Glutamatergic neuron (in vitro differentiated cells): ENCODE results near the gene RAD9B. TPM values are rescaled to one million over a fixed set of nuclear protein-coding genes. Genes with fewer than 3 reads are reported as not detected.

ENCODE experiments used
- DNase-seq: peaks from one replicate; pipeline ENCODE4 v3.0.0; 2022
- H3K27ac Mint-ChIP-seq: one replicate; pipeline ENCODE4 v1.8.0; 2020; ENCODE audit warnings: mild to moderate bottlenecking, mixed read lengths, inconsistent platforms; ENCODE audit not compliant: unreplicated experiment
- H3K27me3 Mint-ChIP-seq: one replicate; pipeline ENCODE4 v1.8.0; 2020; ENCODE audit warnings: mild to moderate bottlenecking, moderate library complexity, mixed read lengths, inconsistent platforms; ENCODE audit not compliant: unreplicated experiment
- H3K36me3 Mint-ChIP-seq: one replicate; pipeline ENCODE4 v1.8.0; 2020; ENCODE audit warnings: mild to moderate bottlenecking, mixed read lengths, inconsistent platforms; ENCODE audit not compliant: unreplicated experiment
- H3K4me1 Mint-ChIP-seq: one replicate; pipeline ENCODE4 v1.8.0; 2020; ENCODE audit warnings: mild to moderate bottlenecking, low read depth, mixed read lengths, inconsistent platforms; ENCODE audit not compliant: unreplicated experiment
- H3K4me3 Mint-ChIP-seq: one replicate; pipeline ENCODE4 v1.8.0; 2020; ENCODE audit warnings: mild to moderate bottlenecking, mixed read lengths, inconsistent platforms; ENCODE audit not compliant: unreplicated experiment
- H3K9me3 Mint-ChIP-seq: one replicate; pipeline ENCODE4 v1.8.0; 2020; ENCODE audit warnings: mild to moderate bottlenecking, moderate library complexity, mixed read lengths, inconsistent platforms; ENCODE audit not compliant: unreplicated experiment
- CTCF ChIP-seq: fragments of 200-600 bp; sonication (generic); IDR thresholded peaks from one replicate; pipeline ENCODE4 v1.5.0; 2021; ENCODE audit not compliant: partially characterized antibody, unreplicated experiment
- total RNA-seq: library from RNA; stranded (reverse); fragmentation: NEBNext Ultra II Directional; extraction: Animal tissue kit (Norgen Biotek cat#: 25700); gene quantifications from one replicate; pipeline ENCODE4 v1.2.1, GENCODE V29; 2021; ENCODE audit not compliant: unreplicated experiment

Gene RAD9B
- total RNA-seq, 1 donor from 2014 or later, result 0.49 TPM

- H3K27ac Mint-ChIP-seq, result no peak overlapping the region
- H3K27me3 Mint-ChIP-seq, result peaks cover 9% of the 10 kb centered on the region
- H3K36me3 Mint-ChIP-seq, result no peaks in the 10 kb centered on the region
- peak overlapping the region; percentile 100 for H3K4me3 Mint-ChIP-seq
- no peak for TF ChIP-seq CTCF
- peaks cover 10% of the 10 kb centered on the region for H3K9me3 Mint-ChIP-seq
- peaks cover 10% of the 10 kb centered on the region for H3K4me1 Mint-ChIP-seq
- no peak for DNase-seq
Measured at GRCh38 chr12:110466791-110467190, 35.3 kb upstream of the RAD9B start.

GRCh38 chr12:110467847-110468213, 34.3 kb upstream of the RAD9B start:
- Mint-ChIP-seq H3K36me3 (no peaks in the 10 kb centered on the region), H3K27me3 (peaks cover 9% of the 10 kb centered on the region), H3K9me3 (peaks cover 10% of the 10 kb centered on the region), H3K27ac (peak overlapping the region; percentile 96), H3K4me3 (peak overlapping the region; percentile 100), H3K4me1 (peaks cover 10% of the 10 kb centered on the region)
- TF ChIP-seq CTCF, result no peak
- DNase-seq, result no peak

- peaks cover 10% of the 10 kb centered on the region for H3K4me1 Mint-ChIP-seq
- H3K27me3 Mint-ChIP-seq, result peaks cover 9% of the 10 kb centered on the region
- peak within 1 kb of the TSS; percentile 96 for H3K27ac Mint-ChIP-seq
- H3K36me3 Mint-ChIP-seq, result no peaks in the 10 kb centered on the region
- H3K4me3 Mint-ChIP-seq, result peak within 1 kb of the TSS; percentile 100
- peak; percentile 96 for DNase-seq
- H3K9me3 Mint-ChIP-seq, result peaks cover 10% of the 10 kb centered on the region
- no peak for TF ChIP-seq CTCF
Measured at GRCh38 chr12:110468214-110469048, 33.7 kb upstream of the RAD9B start, which contains the start of the genes FAM216A and GPN3. FAM216A (plus strand) TSS chr12:110468845; CDS start chr12:110468876, 31 bp downstream. GPN3 (minus strand) TSS chr12:110468257; CDS start chr12:110468203, 54 bp downstream.

GRCh38 chr12:110475426-110475825, 26.7 kb upstream of the RAD9B start:
- no peak overlapping the region for H3K4me3 Mint-ChIP-seq
- TF ChIP-seq CTCF, result no peak
- H3K4me1 Mint-ChIP-seq, result no peaks in the 10 kb centered on the region
- no peak for DNase-seq
- H3K36me3 Mint-ChIP-seq, result no peaks in the 10 kb centered on the region
- H3K9me3 Mint-ChIP-seq, result no peaks in the 10 kb centered on the region
- no peaks in the 10 kb centered on the region for H3K27me3 Mint-ChIP-seq
- H3K27ac Mint-ChIP-seq, result no peak overlapping the region
